Glutamatergic neuron (in vitro differentiated cells): Measurements from ENCODE around the gene RFXAP. TPM values are rescaled to one million over a fixed set of nuclear protein-coding genes. Genes with fewer than 3 reads are reported as not detected.

Experiments
- DNase-seq: peaks from one replicate; pipeline ENCODE4 v3.0.0; 2022
- H3K27ac Mint-ChIP-seq: one replicate; pipeline ENCODE4 v1.8.0; 2020; ENCODE audit warnings: mild to moderate bottlenecking, mixed read lengths, inconsistent platforms; ENCODE audit not compliant: unreplicated experiment
- H3K27me3 Mint-ChIP-seq: one replicate; pipeline ENCODE4 v1.8.0; 2020; ENCODE audit warnings: mild to moderate bottlenecking, moderate library complexity, mixed read lengths, inconsistent platforms; ENCODE audit not compliant: unreplicated experiment
- H3K36me3 Mint-ChIP-seq: one replicate; pipeline ENCODE4 v1.8.0; 2020; ENCODE audit warnings: mild to moderate bottlenecking, mixed read lengths, inconsistent platforms; ENCODE audit not compliant: unreplicated experiment
- H3K4me1 Mint-ChIP-seq: one replicate; pipeline ENCODE4 v1.8.0; 2020; ENCODE audit warnings: mild to moderate bottlenecking, low read depth, mixed read lengths, inconsistent platforms; ENCODE audit not compliant: unreplicated experiment
- H3K4me3 Mint-ChIP-seq: one replicate; pipeline ENCODE4 v1.8.0; 2020; ENCODE audit warnings: mild to moderate bottlenecking, mixed read lengths, inconsistent platforms; ENCODE audit not compliant: unreplicated experiment
- H3K9me3 Mint-ChIP-seq: one replicate; pipeline ENCODE4 v1.8.0; 2020; ENCODE audit warnings: mild to moderate bottlenecking, moderate library complexity, mixed read lengths, inconsistent platforms; ENCODE audit not compliant: unreplicated experiment
- total RNA-seq: library from RNA; stranded (reverse); fragmentation: NEBNext Ultra II Directional; extraction: Animal tissue kit (Norgen Biotek cat#: 25700); gene quantifications from one replicate; pipeline ENCODE4 v1.2.1, GENCODE V29; 2021; ENCODE audit not compliant: unreplicated experiment
- TF ChIP-seq, protein P1 (sequence below): fragments of 200-600 bp; sonication (generic); IDR thresholded peaks from one replicate; pipeline ENCODE4 v1.5.0; 2021; ENCODE audit not compliant: partially characterized antibody, unreplicated experiment

The RFXAP gene
- total RNA-seq, 1 donor from 2014 or later: 4.8 TPM

DNA sequence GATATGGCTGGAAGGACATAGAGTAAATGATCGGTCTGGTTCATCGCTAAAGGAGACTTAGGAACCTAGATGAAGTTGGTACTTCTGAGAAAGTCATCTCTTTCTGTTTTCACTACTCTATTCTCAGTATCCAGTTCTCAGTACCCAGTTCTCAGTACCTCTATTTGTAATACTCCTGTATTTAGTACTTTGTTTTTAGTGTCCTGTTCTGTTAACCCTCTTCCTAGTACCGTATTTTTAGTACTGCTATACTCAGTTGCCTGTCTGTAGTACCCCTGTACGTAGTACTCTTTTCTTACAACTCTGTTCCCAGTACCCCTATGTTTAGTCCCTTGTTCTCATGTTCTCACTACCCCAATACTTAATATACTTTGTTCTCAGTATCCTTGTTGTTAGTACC, 1.2 kb downstream of the RFXAP start:
- Mint-ChIP-seq H3K36me3 (no peaks in the 10 kb centered on the region), H3K27ac (no peak overlapping the region), H3K4me1 (peaks cover 17% of the 10 kb centered on the region), H3K27me3 (no peaks in the 10 kb centered on the region), H3K4me3 (peak overlapping the region; percentile 91), H3K9me3 (peaks cover 11% of the 10 kb centered on the region)
- no peak for DNase-seq
- TF ChIP-seq, protein P1, sequence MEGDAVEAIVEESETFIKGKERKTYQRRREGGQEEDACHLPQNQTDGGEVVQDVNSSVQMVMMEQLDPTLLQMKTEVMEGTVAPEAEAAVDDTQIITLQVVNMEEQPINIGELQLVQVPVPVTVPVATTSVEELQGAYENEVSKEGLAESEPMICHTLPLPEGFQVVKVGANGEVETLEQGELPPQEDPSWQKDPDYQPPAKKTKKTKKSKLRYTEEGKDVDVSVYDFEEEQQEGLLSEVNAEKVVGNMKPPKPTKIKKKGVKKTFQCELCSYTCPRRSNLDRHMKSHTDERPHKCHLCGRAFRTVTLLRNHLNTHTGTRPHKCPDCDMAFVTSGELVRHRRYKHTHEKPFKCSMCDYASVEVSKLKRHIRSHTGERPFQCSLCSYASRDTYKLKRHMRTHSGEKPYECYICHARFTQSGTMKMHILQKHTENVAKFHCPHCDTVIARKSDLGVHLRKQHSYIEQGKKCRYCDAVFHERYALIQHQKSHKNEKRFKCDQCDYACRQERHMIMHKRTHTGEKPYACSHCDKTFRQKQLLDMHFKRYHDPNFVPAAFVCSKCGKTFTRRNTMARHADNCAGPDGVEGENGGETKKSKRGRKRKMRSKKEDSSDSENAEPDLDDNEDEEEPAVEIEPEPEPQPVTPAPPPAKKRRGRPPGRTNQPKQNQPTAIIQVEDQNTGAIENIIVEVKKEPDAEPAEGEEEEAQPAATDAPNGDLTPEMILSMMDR: no peak

DNA sequence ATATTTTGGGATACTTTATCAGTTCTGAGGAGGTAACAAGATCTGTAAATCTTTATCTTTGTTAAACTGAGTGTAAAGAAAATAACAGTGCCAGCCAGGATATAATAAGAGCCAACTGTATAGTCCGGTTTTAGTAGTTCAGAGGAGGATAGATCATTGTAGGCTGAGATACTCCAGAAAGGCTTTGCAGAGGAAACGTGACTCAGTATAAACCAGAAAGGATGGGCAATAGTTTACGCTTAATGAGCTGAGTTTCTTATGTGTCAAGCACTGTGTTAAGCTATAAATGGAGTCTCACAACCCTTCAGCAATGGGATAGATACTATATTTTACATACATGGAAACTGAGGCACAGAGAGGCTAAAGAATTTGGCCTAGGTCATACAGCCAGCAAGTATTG, 3.8 kb downstream of the RFXAP start:
- H3K9me3 Mint-ChIP-seq: peaks cover 9% of the 10 kb centered on the region
- no peak for DNase-seq
- TF ChIP-seq, protein P1: no peak
- H3K36me3 Mint-ChIP-seq: no peaks in the 10 kb centered on the region
- H3K27me3 Mint-ChIP-seq: no peaks in the 10 kb centered on the region
- H3K27ac Mint-ChIP-seq: no peak overlapping the region
- peaks cover 16% of the 10 kb centered on the region for H3K4me1 Mint-ChIP-seq
- no peak overlapping the region for H3K4me3 Mint-ChIP-seq

DNA sequence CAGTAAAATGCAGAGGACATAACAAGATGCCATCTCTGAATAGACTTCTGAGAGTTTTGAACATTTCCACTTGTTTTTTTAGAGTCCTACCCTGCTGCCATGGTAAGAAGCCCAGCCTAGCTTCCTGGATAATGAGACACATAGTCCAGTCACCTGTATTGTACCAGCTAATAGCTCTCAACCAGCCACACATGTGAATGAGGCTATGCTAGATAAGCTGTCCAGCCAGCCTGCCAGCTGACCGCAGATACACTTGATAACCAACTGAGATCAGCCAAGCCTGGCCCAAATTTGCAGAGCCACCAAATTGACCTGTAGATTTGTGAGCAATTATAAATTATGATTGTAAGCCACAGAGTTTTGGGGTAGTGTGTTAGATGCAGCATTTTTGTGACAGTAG, 10.7 kb downstream of the RFXAP start:
- no peak overlapping the region for H3K4me3 Mint-ChIP-seq
- H3K36me3 Mint-ChIP-seq: no peaks in the 10 kb centered on the region

DNA sequence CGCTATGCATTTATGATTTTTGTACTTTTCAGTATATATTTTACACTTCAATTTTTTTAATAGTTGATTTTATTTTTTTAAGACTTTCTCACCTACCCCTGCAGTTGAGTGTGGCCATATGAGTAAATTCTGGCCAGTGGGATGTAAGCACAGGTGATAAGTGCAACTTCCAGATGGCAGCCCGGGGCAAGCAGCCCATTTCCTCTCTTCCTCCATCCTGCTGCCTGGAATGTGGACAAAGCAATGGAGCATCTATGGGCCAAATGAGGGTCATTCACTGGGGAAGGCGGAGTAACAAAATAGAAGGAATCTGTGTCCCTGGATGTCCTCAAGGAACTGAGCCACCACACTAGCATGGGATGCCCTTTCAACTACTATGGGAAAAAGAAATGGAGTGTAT, 12.3 kb downstream of the RFXAP start:
- Mint-ChIP-seq H3K36me3 (no peaks in the 10 kb centered on the region), H3K27me3 (no peaks in the 10 kb centered on the region), H3K4me1 (no peaks in the 10 kb centered on the region), H3K27ac (no peak overlapping the region), H3K9me3 (no peaks in the 10 kb centered on the region), H3K4me3 (no peak overlapping the region)
- no peak for DNase-seq
- TF ChIP-seq, protein P1: no peak

More for the DNA sequence above, 10.7 kb downstream of the RFXAP start:
- DNase-seq: no peak
- Mint-ChIP-seq H3K4me1 (no peaks in the 10 kb centered on the region), H3K9me3 (no peaks in the 10 kb centered on the region), H3K27ac (no peak overlapping the region), H3K27me3 (no peaks in the 10 kb centered on the region)
- TF ChIP-seq, protein P1: no peak

DNA sequence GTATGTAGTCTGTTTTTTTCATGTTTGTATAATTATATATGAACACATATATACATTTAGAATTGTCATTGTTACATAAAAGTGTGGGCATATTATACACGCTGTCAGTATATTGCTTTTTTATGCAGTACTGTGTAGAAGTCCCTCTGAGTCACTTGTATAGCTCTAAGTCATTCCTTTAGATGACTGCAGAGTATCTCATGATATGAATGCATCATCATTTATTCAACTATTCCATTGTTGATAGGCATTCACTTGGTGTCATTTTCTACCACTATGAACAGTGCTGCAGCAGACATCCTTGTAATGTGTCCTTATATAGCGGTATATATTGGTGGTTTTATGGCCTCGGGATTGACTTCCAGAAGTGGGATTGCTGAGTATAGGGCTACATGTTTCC, 15.3 kb downstream of the RFXAP start:
- H3K36me3 Mint-ChIP-seq: no peaks in the 10 kb centered on the region
- no peaks in the 10 kb centered on the region for H3K27me3 Mint-ChIP-seq
- H3K4me1 Mint-ChIP-seq: peaks cover 4% of the 10 kb centered on the region
- no peaks in the 10 kb centered on the region for H3K9me3 Mint-ChIP-seq
- no peak overlapping the region for H3K4me3 Mint-ChIP-seq
- TF ChIP-seq, protein P1: no peak
- DNase-seq: no peak
- no peak overlapping the region for H3K27ac Mint-ChIP-seq
